ENCODE data around the gene NAPB.

DNA sequence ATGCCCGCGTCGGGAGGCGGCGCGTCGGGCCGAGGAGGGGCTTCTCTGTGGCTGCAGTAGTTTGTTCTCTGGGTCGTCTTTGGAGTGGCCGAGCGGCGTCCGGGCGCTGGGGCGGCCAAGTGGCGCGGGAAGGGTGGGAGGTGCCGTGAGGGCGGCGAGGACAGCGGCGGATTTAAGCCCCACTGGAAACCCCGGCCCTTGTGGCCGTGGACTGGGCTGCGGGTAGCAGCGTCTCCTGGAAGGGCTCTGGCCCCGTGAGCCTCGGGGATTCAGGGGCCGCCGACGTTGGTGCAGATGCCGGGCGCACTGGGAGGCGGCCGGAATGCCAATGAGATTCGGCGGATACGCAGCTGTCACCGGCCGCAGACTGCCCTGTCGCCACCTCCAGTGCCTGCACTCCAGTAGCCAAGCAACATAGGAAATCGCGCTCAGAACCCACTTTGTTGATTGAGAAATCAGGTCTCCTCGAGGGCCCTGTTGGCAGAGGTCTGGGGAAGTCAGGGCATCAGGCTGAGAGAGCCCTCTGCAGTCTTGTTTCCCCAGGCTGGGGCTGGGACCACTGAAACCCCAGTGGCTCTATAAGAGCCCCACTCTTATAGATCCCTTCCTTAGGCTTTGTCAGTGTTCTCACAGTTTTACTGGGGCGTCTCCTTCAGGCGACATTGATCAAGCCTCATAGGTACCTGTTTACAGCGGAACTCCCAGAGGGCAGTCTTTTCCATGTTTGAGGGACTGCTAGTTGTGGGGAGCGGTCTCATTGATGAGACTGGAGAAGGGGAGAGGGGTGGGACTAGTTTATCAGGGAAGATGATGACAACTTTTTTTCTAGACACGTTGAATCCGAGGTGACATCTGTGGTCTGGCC lies 58.7 kb downstream of the NAPB start:
- TF ChIP-seq, protein P1, sequence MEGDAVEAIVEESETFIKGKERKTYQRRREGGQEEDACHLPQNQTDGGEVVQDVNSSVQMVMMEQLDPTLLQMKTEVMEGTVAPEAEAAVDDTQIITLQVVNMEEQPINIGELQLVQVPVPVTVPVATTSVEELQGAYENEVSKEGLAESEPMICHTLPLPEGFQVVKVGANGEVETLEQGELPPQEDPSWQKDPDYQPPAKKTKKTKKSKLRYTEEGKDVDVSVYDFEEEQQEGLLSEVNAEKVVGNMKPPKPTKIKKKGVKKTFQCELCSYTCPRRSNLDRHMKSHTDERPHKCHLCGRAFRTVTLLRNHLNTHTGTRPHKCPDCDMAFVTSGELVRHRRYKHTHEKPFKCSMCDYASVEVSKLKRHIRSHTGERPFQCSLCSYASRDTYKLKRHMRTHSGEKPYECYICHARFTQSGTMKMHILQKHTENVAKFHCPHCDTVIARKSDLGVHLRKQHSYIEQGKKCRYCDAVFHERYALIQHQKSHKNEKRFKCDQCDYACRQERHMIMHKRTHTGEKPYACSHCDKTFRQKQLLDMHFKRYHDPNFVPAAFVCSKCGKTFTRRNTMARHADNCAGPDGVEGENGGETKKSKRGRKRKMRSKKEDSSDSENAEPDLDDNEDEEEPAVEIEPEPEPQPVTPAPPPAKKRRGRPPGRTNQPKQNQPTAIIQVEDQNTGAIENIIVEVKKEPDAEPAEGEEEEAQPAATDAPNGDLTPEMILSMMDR (IDR thresholded peaks at IDR 0.05; ENCODE audit: poor library complexity): no peak
- no peak for TF ChIP-seq EZH2 (IDR thresholded peaks at IDR 0.05; ENCODE audit: borderline replicate concordance)
- TF ChIP-seq EZH2phosphoT487 (IDR thresholded peaks at IDR 0.05; ENCODE audit: low read depth, severe bottlenecking, unreplicated experiment): no peak
